Neural progenitor cell (in vitro differentiated cells): Measurements from ENCODE around the gene ASIC2. TPM values are rescaled to one million over a fixed set of nuclear protein-coding genes. Genes with fewer than 3 reads are reported as not detected.
A peak's percentile ranks its signal among the peaks of the same experiment; 100 is the strongest.

Experiments used
- DNase-seq: peaks from one replicate; pipeline ENCODE4 v3.0.0-alpha.2; 2016; ENCODE audit warnings: low spot score
- H2AFZ ChIP-seq: fragments of 200-600 bp; sonication (generic); replicated peaks from 2 replicates; pipeline ENCODE4 v1.6.1; 2016; ENCODE audit warnings: antibody characterized with exemption
- H3F3A ChIP-seq: fragments of 200-600 bp; sonication (generic); 2 replicates; pipeline ENCODE4 v1.6.1; 2016; ENCODE audit warnings: antibody characterized with exemption, low read depth
- H3K27ac ChIP-seq: fragments of 200-600 bp; sonication (generic); 2 replicates; pipeline ENCODE4 v1.5.1; 2016; ENCODE audit warnings: mild to moderate bottlenecking
- H3K27me3 ChIP-seq: fragments of 200-600 bp; sonication (generic); 2 replicates; pipeline ENCODE4 v1.6.1; 2016; ENCODE audit warnings: mild to moderate bottlenecking, moderate library complexity
- H3K36me3 ChIP-seq: fragments of 200-600 bp; sonication (generic); 2 replicates; pipeline ENCODE4 v1.5.1; 2016
- H3K4me1 ChIP-seq: fragments of 200-600 bp; sonication (generic); 2 replicates; pipeline ENCODE4 v1.6.1; 2016; ENCODE audit warnings: mixed run types
- H3K4me2 ChIP-seq: fragments of 200-600 bp; sonication (generic); 2 replicates; pipeline ENCODE4 v1.6.1; 2016
- H3K4me3 ChIP-seq: fragments of 200-600 bp; sonication (generic); 2 replicates; pipeline ENCODE4 v1.5.1; 2016
- H3K79me2 ChIP-seq: fragments of 200-600 bp; sonication (generic); 2 replicates; pipeline ENCODE4 v1.6.1; 2016; ENCODE audit warnings: low read depth
- H3K9ac ChIP-seq: fragments of 200-600 bp; sonication (generic); 2 replicates; pipeline ENCODE4 v1.6.1; 2016
- H3K9me3 ChIP-seq: fragments of 200-600 bp; sonication (generic); 2 replicates; pipeline ENCODE4 v1.5.1; 2016; ENCODE audit warnings: low read depth
- H4K20me1 ChIP-seq: fragments of 200-600 bp; sonication (generic); 2 replicates; pipeline ENCODE4 v1.6.1; 2016; ENCODE audit warnings: low read depth
- H3K27ac Mint-ChIP-seq: 3 replicates; pipeline ENCODE4 v1.8.0; 2021; ENCODE audit warnings: mixed read lengths
- H3K27me3 Mint-ChIP-seq: 2 replicates; pipeline ENCODE4 v1.8.0; 2022; ENCODE audit warnings: low read depth, mild to moderate bottlenecking, inconsistent platforms, moderate library complexity, mixed read lengths; ENCODE audit not compliant: insufficient read depth
- H3K36me3 Mint-ChIP-seq: 3 replicates; pipeline ENCODE4 v1.8.0; 2021; ENCODE audit warnings: mixed read lengths
- H3K4me1 Mint-ChIP-seq: 3 replicates; pipeline ENCODE4 v1.8.0; 2021; ENCODE audit warnings: mixed read lengths
- H3K4me3 Mint-ChIP-seq: 3 replicates; pipeline ENCODE4 v1.8.0; 2021; ENCODE audit warnings: mild to moderate bottlenecking, moderate library complexity, mixed read lengths
- H3K9me3 Mint-ChIP-seq: 3 replicates; pipeline ENCODE4 v1.8.0; 2020; ENCODE audit warnings: mixed read lengths
- CTCF ChIP-seq: fragments of 200-600 bp; sonication (generic); IDR thresholded peaks from 2 replicates; pipeline ENCODE4 v1.5.1; 2017; ENCODE audit warnings: antibody characterized with exemption, mild to moderate bottlenecking
- EZH2 ChIP-seq: fragments of 200-600 bp; sonication (generic); IDR thresholded peaks from 2 replicates; pipeline ENCODE4 v1.6.1; 2017; ENCODE audit warnings: antibody characterized with exemption, mild to moderate bottlenecking, moderate library complexity
- EZH2phosphoT487 ChIP-seq: fragments of 200-600 bp; sonication (generic); IDR thresholded peaks from 2 replicates; pipeline ENCODE4 v1.6.1; 2017; ENCODE audit warnings: antibody characterized with exemption
- total RNA-seq: library from RNA; depleted of rRNA; stranded (reverse); fragments of >200 nt; gene quantifications from 2 replicates; pipeline ENCODE4 v1.2.3, GENCODE V29; 2015; ENCODE audit warnings: low replicate concordance

The ASIC2 gene
- total RNA-seq, 1 donor from 2014 or later, result 2.3 TPM

- H3K4me2 ChIP-seq, result no peak overlapping the region
- H3K4me1 ChIP-seq, result no peaks in the 10 kb centered on the region
- no peak for DNase-seq
- H3K27ac Mint-ChIP-seq, result no peak overlapping the region
- H3K79me2 ChIP-seq, result no peaks in the 10 kb centered on the region
- no peak overlapping the region for H3K4me3 Mint-ChIP-seq
- H3K9me3 ChIP-seq, result no peaks in the 10 kb centered on the region
- H3K9me3 Mint-ChIP-seq, result no peaks in the 10 kb centered on the region
- H3K9ac ChIP-seq, result no peak overlapping the region
- no peak for TF ChIP-seq EZH2phosphoT487
- no peak for TF ChIP-seq EZH2
- TF ChIP-seq CTCF, result no peak
- peaks cover 4% of the 10 kb centered on the region for H3K4me1 Mint-ChIP-seq
- H3K36me3 ChIP-seq, result no peaks in the 10 kb centered on the region
- no peaks in the 10 kb centered on the region for H3K36me3 Mint-ChIP-seq
- no peak overlapping the region for H3K27ac ChIP-seq
- no peaks in the 10 kb centered on the region for H3F3A ChIP-seq
- no peaks in the 10 kb centered on the region for H3K27me3 ChIP-seq
- H4K20me1 ChIP-seq, result no peaks in the 10 kb centered on the region
- H2AFZ ChIP-seq, result no peak overlapping the region
- no peak overlapping the region for H3K4me3 ChIP-seq
- H3K27me3 Mint-ChIP-seq, result peaks cover 5% of the 10 kb centered on the region
Measured at GRCh38 chr17:33024688-33025486, 268.2 kb downstream of the ASIC2 start.

- no peaks in the 10 kb centered on the region for H3K9me3 Mint-ChIP-seq
- H3K9me3 ChIP-seq, result no peaks in the 10 kb centered on the region
- H3K4me3 Mint-ChIP-seq, result no peak overlapping the region
- no peak overlapping the region for H3K9ac ChIP-seq
- H3K4me3 ChIP-seq, result no peak overlapping the region
- H3K4me1 Mint-ChIP-seq, result peaks cover 4% of the 10 kb centered on the region
- no peaks in the 10 kb centered on the region for H3F3A ChIP-seq
- no peaks in the 10 kb centered on the region for H3K4me1 ChIP-seq
- H4K20me1 ChIP-seq, result no peaks in the 10 kb centered on the region
- DNase-seq, result no peak
- H3K27me3 ChIP-seq, result no peaks in the 10 kb centered on the region
- no peaks in the 10 kb centered on the region for H3K79me2 ChIP-seq
- H3K27ac ChIP-seq, result no peak overlapping the region
- H3K36me3 ChIP-seq, result no peaks in the 10 kb centered on the region
- H3K27me3 Mint-ChIP-seq, result peaks cover 6% of the 10 kb centered on the region
- no peak overlapping the region for H2AFZ ChIP-seq
- TF ChIP-seq CTCF, result no peak
- TF ChIP-seq EZH2phosphoT487, result no peak
- no peak for TF ChIP-seq EZH2
- no peak overlapping the region for H3K4me2 ChIP-seq
- H3K36me3 Mint-ChIP-seq, result no peaks in the 10 kb centered on the region
- peak overlapping the region; percentile 61 for H3K27ac Mint-ChIP-seq
Measured at GRCh38 chr17:33023790-33024189, 269.3 kb downstream of the ASIC2 start.

- Histone ChIP-seq H3F3A (no peaks in the 10 kb centered on the region), H3K9ac (no peak overlapping the region), H3K27ac (no peak overlapping the region), H2AFZ (no peak overlapping the region), H3K79me2 (no peaks in the 10 kb centered on the region), H3K4me3 (no peak overlapping the region), H3K36me3 (no peaks in the 10 kb centered on the region), H3K4me1 (no peaks in the 10 kb centered on the region), H3K4me2 (no peak overlapping the region), H3K27me3 (no peaks in the 10 kb centered on the region), H4K20me1 (no peaks in the 10 kb centered on the region), H3K9me3 (no peaks in the 10 kb centered on the region)
- peak; percentile 20 for TF ChIP-seq CTCF
- no peak for TF ChIP-seq EZH2phosphoT487
- TF ChIP-seq EZH2, result no peak
- Mint-ChIP-seq H3K36me3 (no peaks in the 10 kb centered on the region), H3K27ac (no peak overlapping the region), H3K27me3 (peaks cover 11% of the 10 kb centered on the region), H3K4me3 (no peak overlapping the region), H3K9me3 (no peaks in the 10 kb centered on the region), H3K4me1 (peaks cover 4% of the 10 kb centered on the region)
- DNase-seq, result peak; percentile 16
Measured at GRCh38 chr17:33021731-33022408, 271.2 kb downstream of the ASIC2 start.
